Stimulated activated CD8-positive, alpha-beta memory T cell treated with anti-CD3 and anti-CD28 coated beads, Interleukin-4, amount 100 ng/mL, for 1 hour (primary cell): ENCODE data around the gene ACOXL.

Experiments used
- DNase-seq, 2 donors: peaks; one replicate each; pipeline ENCODE4 v3.0.0-alpha.2; 2020; ENCODE audit warnings: low read depth in 2 of 2, low spot score in 1 of 2

Gene ACOXL

DNA sequence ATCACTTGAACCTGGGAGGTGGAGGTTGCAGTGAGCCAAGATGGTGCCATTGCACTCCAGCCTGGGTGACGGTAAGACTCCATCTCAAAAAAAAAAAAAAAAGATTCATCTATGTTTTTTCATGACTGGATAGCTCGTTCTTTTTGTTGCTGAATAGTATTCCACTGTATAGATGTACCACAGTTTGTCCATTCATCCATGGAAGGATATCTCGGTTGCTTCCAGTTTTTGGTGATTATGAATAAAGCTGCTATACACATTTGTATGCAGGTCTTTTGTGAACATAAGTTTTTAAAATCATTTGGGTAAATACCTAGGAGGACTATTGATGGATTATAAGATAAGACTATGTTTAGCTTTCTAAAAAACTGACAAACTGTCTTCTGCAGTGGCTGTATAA is 90.8 kb downstream of the ACOXL start:
- no peak for DNase-seq

DNA sequence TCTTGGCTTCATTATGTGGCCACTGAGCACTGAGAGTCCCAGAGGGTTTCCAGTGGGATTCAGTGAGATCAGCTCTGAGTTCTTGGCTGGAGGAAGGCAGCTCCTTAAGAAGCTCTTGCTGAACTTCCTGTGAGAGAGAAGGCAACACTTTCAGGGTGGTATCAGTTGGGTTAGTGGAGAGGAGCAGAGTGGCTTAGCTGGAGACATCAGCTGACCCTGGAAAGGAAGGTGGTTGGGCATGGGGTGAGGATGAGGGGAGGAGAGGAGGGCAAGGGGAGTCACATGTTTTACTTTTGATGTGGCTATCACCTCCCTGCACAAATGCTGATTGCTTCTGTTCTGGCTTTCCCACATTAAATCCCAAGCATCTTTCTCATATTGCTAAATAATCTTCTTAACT is 95.1 kb downstream of the ACOXL start:
- DNase-seq: no peak

DNA sequence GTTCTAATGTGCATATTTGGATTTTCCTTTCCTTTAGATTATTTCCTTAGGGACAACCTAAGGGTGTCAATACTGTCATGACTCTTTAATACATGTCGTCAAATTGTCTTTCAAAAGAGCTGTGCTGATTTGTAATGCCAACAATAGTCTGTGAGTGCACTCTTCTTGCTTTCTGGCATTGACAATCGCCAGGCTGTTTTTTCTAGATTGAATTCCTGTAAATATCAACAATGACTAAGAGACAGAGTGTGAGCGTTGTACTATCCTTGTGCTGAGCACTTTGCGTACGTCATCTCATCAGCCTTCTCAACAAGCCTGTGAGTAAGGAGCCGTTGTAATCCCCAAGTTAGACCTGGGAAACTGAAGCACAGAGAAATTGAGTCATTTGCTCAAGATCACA is 96.0 kb downstream of the ACOXL start:
- DNase-seq: no peak

DNA sequence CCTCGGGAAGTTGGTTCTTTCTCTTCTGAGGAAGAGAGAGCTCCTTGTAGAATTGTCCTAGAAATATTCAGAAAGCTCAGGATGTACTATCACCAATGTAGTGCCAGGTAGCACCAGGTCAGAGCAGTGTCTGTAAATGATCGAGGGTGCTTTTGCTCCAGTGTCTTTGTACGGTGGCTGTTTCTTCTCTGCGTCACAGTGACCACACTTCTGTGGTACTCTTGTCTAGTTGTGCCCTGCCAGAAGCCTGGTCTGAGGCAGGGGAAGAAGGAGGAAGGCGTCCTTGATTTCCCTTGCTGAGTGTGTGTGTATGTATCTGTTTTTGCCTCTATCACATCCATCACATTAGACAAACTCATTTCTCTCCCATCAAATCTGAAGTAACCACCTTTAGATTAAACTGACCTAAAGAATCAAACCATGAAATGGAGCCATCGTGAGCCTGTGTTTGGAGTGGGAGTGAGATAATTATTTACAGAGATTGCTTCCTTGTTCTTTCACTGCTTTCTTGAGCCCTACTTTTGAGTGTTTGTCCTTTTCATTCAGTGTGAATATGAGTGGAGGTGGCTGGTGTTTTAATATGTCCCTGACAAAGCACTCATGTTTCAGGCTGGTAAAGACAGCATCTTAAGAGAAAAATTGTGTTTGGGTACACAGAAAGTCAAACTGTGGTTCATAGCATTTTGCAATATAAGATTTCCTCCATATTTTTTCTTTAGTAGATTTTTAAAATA is 97.2 kb downstream of the ACOXL start:
- no peak for DNase-seq

DNA sequence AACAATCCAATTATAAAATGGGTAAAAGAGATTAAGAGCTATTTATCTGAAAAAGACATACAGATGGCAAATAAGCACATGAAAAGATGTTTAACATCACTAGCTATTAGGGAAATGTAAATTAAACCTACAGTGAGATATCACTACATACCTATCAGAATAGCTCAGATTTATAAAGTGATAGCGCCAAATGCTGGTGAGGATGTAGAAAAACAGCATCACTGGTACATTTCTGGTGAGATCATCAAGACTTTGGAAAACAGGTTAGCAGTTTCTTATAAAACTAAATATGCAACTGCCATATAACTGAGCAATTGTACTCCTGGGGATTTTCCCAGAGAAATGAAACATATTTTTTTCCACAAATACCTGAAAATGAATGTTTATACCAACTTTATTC is 100.4 kb downstream of the ACOXL start:
- DNase-seq: no peak

DNA sequence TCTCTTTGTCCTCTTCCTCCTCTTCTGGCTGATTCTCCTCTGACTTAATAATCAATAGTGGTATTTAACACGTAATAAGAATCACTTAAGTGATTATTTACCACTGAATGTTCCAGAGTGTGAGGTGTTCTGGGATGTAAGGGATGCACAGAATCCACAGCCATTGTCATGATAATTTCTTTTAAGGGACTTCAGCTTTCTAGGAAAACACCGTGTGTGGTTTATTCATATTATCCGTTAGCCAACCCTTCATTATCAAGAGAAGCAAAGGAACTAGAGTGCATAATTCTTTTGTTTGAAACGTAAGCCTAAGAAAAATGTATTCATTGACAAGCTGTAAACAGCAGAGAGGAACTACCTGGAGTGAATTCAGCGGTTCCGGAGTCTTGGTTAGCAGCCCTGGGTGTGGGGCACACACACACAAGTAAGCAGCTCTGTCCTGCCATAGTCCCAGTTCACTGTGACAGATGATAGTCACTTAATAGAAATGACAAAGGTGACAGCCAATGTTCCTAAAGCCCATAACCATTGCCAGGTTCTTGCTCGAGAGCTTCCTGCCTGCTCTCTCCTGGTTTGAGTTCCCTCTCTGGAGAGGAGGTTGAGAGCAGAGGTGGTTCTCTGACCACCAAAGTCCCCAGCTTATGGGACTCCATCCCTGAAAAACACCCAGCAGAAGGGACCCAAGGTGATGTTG is 101.9 kb downstream of the ACOXL start:
- DNase-seq: no peak

DNA sequence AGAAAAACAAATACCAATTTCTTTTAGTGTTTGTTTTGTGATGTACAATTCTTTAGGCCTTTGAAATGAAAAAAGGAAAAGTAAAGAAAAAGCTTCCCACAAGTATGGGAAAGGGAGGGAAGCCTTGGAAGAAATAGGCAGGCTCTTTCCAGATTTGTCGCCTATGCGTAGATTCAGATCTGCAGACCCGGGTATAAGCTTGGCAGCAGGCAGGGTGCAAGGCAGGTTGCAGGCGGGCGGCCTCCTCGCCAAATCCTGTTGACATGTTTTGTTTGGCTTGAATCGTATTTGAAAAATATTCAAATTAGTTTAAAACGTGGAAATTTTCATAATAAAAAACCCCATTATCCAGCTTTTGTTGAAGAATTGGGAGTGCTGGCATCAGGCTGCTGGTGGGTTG is 104.3 kb downstream of the ACOXL start:
- DNase-seq: no peak

DNA sequence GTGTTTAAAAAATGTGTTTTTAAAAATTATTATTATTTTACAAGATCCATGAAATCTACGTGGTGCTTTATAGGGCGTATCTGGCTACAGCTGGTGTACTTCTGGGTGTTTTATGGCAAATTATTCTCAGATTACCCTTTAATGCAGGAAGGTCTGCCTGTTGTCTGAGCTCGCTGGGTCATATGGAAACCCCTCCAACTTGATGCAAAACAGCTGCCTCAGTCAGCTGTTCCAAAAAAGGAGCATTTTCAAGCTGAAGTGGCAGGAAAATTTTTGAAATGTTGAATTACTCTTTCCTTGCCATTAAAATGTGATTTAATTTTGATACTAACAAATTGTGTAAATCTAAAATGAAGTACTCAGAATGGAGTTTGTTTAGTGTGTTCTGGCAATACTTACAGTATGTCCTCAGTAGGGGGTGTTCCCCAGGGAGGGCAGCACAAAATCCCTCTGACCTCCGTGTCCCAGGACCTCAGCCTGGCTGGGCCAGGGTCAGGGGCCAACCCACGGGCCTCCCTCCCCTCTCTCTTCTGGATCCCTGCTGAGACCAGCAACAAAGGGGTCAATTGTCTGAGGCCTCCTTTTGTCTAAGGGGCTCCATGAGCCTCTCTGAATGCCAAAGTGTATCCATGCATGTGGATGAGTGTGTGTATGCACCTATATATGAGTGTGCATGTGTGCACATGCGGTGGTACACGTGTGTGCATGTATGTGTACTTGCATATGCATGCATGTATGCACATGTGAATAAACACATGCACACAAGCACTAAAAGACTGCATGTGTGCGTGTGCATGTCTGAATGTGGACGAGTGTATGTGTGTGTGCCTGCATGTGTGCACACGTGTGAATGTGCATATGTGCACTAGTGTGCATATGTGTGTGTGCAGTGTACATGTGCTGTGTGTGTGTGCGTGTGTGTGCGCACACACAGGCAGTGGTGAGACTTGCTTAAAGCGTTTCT is 105.4 kb downstream of the ACOXL start:
- DNase-seq: no peak

DNA sequence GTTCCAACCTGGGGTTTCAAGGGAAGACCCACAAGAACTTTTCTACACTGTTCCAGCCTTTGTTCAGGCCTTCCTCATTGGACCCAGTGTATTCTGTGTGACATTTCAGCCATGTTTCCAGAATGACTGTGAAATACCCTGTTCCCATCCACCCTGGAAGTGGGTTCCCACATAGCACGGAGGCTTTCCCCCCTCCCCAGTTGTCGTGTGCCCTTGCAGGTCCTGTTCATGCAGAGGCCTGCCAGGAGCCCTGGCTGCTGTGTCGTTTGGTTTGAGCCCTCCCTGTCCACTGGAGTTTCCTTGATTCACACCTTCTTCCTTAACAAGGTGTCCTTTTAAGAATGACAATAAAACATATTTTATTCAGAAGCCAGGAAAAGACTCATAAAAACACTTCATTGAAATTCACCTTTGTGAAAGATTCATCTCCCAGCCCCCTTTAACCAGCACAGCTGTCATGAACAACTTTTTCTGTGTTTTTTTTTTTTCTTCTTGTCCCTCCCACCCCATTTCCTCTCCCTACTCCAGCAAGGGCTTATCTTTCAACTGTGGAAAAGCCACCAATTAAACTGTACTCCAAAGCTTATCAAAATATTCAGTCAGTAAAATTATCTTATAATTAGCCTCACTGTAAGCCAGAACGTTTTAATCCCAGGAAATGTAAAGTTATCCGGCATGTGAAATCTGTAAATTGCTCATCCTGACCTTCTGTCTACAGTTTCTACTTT is 106.4 kb downstream of the ACOXL start:
- no peak for DNase-seq

DNA sequence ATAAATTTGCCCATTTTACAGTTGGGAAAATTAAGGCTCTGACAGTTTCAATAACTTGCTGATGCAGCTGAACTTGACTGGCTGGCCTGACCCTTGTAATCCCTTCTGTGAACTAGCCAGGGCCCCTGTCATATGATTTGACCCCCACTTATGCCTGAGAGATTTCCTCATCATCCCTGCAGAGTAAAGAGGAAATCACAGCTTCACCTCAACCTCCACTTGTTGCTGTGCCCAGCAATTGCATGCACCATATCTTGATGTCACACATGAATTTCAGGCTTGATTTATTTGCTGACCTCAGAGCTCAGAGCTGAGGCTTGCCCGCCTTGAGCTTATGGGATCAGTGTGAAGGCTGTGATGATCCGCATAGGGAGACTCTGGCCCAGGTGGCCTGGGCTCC is 108.1 kb downstream of the ACOXL start:
- DNase-seq: no peak

DNA sequence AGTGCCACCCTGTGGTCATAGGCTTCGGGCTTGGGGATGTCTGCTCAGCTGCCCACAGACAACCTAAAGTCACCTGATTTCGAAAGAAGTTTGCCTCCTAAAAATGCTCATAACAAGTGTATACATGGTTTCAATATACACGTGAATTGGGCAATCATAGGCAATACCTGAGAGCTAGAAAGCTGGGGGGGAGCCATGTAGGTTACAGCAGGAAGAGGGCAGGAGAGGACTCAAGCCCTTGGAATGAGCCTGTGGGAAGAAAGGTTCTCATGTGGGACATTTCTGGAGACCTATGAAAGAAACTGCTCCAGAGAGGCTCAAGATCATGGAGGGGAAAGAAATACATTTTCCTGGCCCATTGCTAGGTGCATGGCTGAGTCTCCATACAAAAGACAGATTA is 109.7 kb downstream of the ACOXL start:
- no peak for DNase-seq

DNA sequence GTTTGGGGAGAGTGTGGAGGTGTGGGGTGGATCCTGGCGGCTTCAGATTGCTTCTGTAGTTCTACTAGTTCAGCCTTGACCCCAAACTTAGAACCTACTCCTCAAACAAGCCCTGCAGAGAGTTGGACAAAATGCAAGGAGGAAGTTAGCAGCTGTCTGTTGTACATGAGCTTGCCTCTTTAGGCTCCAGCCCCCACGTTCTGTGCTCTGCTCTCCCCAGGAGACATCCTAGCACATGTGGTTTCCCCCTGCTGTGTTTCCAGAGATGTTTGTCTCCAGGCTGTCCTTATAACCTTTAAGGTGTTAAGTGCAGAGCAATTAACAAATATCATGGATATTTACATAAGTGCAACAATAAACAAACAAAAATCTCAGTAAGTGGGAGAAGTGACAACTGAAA is 111.1 kb downstream of the ACOXL start:
- DNase-seq: no peak

DNA sequence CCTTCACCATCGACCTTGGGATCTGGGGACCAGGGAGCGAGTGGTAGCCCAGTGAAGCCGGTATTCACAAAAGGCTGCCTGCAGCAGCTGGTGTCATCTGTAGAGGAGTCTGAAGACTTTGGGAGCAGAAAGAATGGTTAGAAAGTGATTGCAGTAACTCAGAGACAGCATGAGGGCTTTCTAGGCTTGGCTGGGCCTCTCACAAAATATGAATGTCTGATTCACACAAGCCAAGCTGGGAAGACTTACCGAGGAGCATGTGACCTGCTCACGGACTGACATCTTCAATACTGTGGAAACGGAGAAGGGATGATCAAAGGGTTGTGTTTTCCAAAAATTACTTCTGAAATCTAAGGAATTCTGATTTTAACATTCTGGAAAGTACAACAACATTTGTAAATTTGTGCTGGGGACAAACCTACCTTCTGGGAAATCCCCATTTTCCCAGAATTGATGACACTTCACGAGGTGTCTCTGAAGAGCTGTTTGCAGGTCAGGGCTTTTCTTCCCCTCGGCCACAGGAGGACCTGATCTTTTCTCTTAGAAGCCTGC is 111.7 kb downstream of the ACOXL start:
- DNase-seq: no peak

DNA sequence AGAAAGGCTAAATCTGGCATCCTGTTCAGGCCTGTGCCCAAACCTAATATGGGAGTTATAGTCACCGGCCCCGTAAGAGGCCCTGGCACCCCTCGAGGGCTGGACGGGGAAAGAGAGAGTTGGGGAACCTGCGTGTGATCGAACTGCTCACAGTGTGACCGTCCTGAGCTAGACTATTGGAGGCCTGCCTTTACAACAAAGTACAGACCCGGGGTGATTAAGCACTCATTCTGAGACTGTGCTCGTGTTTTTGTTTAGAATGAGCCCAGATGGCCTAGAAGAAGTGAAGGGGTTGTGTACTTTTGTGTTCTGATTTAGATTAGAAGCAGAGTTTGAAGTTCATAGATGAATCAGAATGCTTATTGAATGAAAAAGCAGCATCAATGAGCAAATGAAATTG is 115.3 kb downstream of the ACOXL start:
- DNase-seq: no peak

DNA sequence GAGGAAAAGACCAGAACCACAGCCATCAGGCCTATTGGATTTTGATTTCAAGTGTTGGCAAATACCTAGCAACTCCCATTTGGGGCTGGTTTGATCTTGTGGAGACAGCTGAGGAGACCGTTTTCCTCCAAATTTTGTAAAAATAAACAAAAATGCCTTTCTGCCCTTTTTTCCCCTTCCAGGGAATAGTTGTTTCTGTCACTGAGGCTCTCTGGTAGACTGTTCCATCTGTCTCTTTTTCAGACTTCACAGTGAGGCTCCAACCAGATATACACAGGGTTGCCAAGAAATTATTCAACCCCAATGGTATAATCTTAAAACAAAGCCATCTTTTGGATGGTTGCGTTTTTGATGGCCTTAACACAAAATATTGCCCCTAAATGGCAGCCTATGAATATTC is 115.7 kb downstream of the ACOXL start:
- no peak for DNase-seq

DNA sequence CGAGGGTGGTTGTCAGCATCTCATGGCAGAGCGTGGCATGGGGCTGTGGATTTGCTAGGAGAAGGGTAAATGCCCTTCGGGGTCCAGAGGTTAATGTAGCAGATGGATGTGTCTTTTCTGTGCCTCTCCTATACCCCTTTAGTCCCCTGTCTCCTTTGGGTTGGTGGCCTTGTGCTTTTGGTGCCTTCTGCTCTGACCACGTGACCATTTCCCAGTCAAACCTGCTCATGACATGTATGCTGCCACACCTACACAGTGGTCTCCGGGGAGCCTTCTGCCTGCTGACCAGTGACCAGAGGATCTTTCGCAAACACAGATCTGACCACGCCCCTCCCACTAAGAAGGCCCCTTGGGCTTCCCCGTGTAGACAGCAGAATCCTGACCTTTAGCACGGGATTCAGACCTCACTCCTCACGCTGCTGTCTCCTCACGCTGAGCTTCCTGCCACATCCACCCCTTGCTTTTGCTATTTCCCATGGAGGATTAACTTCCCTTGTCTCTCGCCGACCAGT is 116.2 kb downstream of the ACOXL start:
- DNase-seq: no peak

DNA sequence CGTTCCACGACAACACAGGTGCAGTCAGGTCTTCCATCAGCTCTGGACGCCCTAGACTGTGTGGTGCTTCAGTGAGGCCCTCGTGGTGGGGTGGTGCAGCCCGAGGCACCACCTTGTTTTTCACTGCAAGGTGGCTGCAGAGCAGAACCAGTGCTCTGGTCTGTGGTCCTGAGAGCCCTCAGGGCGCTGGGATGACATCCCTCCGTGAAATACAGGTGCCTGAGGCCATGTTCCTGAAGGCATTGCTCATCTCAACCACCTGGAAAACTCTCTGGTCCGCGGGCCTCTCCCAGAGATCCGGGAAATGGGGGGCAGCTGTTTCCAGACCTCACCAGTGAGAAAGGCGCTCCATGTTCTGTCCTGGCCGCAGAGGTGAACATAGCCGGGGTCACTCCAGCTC is 119.2 kb downstream of the ACOXL start:
- no peak for DNase-seq

DNA sequence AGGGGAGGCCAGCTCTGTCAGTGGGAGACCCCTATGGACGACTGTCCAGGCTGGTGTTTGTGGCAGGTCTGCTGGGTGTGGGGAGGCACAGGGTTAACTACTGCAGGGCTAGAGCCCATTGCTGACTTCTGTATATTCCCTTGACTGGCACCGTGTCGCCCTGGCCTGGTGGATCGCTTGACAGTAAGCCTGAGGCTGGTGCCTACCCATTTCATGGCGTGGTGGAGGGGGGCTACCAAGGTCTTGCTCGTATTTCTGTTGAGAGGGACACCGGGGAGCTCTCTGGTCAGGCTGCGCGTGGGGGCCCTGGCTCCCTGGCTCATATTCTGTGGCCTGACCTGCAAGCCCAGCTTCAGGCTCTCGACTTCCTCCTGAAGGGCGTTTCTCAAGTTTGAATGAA is 119.7 kb downstream of the ACOXL start:
- no peak for DNase-seq

DNA sequence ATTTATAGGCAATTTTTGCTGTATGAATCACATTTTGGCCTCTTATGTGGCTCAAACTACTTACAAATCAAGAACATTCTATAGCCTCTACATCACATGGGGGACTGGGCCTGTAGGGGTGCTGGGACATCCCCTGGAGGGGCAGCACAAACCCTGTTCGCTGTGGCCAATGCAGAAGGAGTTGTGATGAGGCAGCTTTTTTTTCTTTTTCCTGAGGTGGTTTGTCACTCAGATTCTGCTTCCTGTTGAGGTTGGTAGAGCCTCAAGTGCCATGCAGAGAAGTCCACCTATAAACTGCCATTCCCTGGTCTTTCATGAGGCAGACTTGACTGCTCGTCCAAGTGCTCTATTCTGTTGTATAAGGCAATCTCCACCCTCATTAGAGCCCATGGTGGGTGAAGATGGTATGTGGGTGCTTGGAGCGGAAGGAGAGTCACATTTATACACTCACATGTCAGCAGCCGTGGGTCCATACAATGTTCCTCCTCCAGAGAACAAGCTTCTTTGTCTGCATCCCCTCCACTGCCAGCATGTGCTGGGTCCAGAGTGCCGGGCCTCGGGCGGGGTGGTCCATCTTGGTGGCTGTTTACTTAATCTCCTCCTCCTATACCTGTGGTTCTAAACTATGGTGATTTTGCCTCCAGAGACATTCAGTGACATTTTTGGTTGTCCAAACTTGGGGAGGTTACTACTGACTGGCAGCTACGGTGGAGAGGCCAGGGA is 120.3 kb downstream of the ACOXL start:
- no peak for DNase-seq

DNA sequence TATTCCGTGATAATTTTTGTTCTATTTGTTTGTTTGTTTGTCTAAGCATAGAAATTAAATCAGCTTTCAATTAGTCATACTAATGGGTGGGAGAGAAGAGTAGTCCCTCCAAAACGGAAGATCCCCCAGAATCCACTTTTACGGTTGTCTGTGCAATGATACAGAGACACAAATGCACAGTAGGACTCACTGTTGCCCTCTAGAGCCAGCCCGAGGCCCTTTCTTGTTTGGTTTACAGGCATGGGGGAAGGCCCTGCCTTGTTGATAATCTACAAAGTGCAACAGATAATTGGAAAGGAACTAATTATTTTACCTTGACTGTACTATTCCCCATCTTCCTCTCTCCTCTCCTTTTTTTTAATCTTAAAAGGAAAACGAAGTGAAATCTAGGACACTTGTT is 121.1 kb downstream of the ACOXL start:
- no peak for DNase-seq
